Activated T-cell treated with anti-CD3 and anti-CD28 coated beads, Interleukin-2, amount 50 U/mL, for 1 hour (primary cell): ENCODE results near the gene KCNG4.
"Not testable (repeated sequence)": the region's sequence is repeated elsewhere in the genome, so short reads cannot be mapped to it uniquely, and the experiment has no call there.

ENCODE experiments used
- DNase-seq: peaks from one replicate; pipeline ENCODE4 v3.0.0-alpha.2; 2020

Gene KCNG4

GRCh38 chr16:84233748-84234147 lies 6.1 kb downstream of the KCNG4 start:
- no peak for DNase-seq

GRCh38 chr16:84232969-84233368 lies 6.8 kb downstream of the KCNG4 start:
- no peak for DNase-seq

DNA sequence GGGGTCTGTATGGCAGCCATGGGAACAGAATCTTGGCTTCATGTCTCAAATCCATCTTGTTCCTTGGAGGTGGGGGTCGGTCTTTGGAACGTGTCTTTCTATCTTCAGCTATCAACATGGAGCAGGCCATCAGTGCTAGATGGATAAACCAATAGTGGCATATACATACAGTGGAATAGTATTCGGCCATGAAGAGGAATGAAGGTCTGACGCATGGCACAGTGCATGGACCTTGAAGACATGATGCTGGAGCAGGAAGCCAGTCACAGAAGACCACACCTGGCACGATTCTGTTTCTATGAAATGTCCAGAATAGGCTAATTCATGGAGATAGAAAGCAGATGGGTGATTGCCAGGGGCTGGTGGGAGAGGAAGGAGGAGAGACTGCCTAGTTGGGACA lies 7.8 kb downstream of the KCNG4 start:
- DNase-seq = no peak

DNA sequence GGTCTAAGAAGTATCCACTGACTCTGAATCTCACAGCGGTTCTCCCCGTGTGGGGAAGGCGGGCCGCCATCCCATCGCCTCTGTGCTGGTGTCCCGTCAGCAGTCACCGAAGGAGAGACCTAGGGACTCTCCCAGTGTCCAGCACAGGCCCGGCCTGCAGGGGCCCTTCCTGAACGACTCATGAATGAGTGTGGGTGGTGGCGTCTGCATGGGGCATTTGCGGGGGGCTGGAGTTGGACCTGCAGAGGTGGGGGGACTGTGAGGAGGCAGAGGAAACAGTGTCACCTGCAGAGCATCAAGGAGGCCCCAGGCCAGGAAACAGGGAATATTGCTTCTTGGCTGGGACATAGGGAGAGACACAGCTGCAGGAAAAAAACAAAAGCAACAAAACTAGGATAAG lies 10.3 kb downstream of the KCNG4 start:
- no peak for DNase-seq

GRCh38 chr16:84228256-84228838 lies 11.5 kb downstream of the KCNG4 start:
- no peak for DNase-seq

GRCh38 chr16:84227548-84227947 lies 12.3 kb downstream of the KCNG4 start:
- no peak for DNase-seq

- no peak for DNase-seq
Observed at GRCh38 chr16:84226026-84226425, 13.8 kb downstream of the KCNG4 start.

GRCh38 chr16:84225571-84225970 lies 14.2 kb downstream of the KCNG4 start:
- DNase-seq = no peak

GRCh38 chr16:84225126-84225525 lies 14.7 kb downstream of the KCNG4 start:
- no peak for DNase-seq

DNA sequence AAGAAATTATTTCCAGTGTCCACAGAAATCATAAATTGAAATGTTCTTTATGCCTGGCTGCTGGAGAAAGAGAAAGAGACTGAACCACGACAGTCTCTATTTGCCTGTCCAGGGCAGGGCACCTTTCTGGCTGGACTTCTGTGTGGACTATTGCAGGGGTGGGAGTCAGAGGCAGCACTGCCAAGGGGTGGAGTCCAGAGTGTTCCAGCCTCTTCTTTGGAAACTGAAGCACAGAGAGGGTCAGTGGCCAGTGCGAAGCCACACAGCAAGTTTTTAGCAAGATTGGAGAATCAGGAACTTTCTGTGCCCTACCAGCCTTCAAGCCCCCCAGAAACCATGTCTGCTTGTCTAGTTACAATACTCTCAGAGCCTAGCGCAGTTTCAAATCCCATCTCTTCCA lies 15.3 kb downstream of the KCNG4 start:
- DNase-seq = no peak

DNA sequence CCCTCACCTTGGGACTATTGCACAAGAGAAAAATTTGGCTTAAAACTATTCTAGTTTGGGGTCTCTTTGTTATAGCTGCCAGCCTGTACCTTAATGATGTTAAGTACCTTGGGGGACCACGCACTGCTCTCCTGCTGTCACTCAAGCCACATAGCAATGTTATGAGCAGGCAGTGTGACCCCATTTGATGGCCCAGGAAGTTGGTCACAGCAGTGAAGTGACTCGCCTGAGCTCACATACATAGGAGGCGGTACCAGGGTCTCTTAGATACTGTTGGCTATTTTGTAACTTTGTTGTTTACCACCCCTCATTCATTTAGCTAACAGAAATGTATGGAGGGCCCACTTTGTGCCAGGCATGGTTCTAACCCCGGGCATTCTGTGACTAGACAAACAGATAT lies 16.4 kb downstream of the KCNG4 start:
- DNase-seq = no peak

GRCh38 chr16:84220851-84221250 lies 19.0 kb downstream of the KCNG4 start:
- no peak for DNase-seq

DNA sequence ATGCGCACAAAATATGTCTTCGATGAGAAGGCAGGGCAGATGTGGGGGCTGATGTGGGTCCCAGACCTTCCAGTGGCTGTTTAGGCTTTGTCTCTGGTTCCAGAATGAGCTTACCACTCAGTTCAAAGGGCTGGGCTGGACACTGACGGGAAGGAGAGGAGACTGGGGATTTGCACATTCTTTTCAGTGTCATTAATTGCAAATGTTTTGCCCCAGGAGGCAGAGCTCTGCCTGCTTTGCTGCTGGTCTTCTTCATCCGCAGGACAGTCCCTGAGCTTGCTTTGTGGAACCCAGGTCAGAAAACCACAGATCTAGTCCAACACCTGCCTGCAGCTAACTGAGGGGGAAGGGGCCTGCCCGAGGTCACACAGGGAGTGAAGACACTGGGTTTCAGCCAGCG lies 20.9 kb downstream of the KCNG4 start:
- DNase-seq = no peak

DNA sequence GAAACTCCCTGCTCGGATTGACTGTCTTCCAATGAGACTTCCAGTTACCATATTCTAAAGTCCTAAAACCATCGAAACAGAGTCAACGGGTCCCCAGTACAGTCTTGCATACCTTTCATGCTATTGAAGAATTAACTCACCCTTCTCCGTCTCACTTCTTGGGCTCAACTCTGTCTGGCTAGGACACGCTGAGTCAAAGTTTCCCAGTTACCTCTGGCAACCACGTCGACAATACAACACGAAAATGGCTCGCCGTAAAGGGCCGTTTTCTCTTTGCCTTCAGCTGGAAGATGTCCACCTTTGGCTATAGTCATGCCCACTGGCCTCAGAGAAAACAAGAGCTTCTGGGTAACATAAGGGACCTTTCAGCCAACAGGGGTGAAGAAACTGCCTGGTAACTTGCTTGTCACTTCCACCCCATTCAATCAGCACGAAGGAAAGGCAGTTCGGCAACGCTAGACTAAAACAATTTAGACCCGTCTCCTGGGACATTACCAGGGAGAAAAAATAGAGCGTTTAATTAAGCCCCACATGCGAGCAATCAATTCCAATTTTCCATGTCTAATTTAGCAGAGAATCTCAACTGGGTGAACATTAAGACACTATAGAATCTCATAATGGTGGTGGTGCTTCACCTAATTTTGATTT lies 21.5 kb downstream of the KCNG4 start:
- DNase-seq = no peak

- not testable (repeated sequence) for DNase-seq
Observed at GRCh38 chr16:84216144-84216543, 23.7 kb downstream of the KCNG4 start.

- no peak for DNase-seq
Observed at GRCh38 chr16:84215531-84215930, 24.3 kb downstream of the KCNG4 start.

DNA sequence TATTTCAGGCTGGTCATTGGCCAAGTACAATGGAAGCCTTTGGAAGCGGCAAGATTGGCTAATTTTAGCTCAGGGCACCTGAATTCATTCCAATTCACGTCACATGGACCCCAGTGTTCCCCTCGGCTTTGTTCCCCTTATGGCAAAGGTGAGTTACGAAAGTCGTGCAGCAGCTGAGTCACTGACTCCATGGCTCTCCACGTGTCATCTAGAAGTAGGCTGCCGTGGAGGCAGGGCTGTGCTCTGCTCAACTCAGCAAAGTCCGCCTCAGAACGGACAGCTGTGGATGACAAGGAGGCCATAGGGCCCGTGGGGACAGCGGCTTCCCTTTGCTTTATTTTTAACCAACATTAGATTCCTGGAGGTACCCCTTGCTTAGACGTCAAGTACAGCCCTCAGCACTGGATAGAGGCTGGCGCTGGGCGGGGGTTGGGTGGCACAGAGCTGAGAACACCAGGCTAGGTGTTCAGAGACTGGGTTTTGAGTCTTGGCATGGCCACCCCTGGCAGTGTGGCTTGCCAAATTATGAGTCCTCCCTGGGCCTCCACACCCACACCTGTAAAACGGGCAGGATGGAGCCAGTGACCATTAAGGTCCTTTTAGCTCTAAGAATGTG lies 25.3 kb downstream of the KCNG4 start:
- DNase-seq = no peak

DNA sequence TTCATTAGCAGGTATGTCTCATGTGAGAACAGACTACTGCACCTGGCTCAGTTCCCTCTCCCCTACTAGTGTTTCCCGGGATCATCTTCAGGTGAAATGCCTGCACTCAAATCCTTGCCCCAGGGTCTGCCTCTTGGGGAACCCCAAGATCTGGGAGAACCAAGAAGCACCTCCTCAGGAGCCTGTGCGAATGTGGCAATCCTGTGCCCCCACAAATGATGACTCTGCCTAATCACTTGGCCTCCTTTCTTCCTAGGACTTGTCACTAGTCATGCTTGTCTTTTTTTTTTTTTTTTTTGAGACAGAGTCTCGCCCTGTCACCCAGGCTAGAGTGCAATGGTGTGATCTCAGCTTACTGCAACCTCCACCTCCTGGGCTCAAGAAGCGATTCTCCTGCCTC lies 27.2 kb downstream of the KCNG4 start:
- no peak for DNase-seq

DNA sequence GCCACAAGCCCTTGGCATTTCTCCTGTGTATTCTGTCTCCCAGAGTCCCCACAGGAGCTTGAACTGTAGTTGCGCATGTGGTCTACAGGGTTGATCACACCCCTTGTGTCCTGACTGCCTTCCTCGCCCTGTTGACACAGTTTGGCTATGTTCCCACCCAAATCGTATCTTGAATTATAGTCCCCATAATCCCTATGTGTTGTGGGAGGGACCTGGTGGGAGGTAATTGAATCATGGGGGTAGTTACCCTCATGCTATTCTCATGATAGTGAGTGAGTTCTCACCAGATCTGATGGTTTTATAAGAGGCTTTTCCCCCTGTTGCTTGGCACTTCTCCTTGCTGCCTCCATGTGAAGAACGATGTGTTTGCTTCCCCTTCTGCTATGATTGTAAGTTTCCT lies 27.7 kb downstream of the KCNG4 start:
- DNase-seq = no peak

- no peak for DNase-seq
Observed at GRCh38 chr16:84209989-84210388, 29.8 kb downstream of the KCNG4 start.

DNA sequence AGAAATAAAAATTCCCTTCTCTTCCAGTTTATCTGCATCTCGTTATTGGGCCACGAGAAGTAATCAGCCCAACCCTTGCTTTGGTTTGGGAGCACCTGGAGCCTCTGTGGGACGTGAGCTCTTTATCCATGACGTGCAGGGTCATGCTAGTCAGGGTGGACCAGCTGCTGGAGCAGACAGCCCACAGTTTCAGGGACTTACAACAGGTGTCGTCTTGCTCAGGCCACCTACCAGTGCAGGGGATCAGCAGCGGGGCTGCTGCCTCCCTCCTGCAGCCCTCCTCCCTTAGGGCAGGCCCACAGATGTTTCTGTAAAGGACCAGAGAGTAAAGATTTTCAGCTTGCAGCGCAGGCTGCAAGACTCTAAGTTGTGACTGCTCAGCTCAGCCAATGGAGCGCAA lies 31.9 kb downstream of the KCNG4 start:
- no peak for DNase-seq

DNA sequence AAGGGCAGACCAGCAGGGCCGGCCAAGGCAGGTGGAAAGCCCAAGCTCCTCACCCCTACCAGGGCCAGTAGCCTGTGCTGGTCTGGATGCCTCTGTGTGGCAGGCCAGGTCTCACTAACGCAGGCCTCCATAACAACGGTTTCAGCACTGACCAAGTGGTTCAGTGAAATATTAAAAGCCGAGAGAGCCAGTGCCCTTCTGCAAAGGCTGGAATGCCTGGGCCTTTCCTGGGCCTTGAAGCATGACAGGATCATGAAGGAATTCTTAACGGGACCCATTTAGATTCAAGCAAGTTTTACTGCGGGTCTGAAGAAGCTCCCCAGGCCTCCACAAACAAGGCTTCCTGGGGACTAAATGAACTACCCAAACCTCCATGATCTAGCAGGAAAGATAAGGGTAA lies 32.6 kb downstream of the KCNG4 start:
- no peak for DNase-seq

DNA sequence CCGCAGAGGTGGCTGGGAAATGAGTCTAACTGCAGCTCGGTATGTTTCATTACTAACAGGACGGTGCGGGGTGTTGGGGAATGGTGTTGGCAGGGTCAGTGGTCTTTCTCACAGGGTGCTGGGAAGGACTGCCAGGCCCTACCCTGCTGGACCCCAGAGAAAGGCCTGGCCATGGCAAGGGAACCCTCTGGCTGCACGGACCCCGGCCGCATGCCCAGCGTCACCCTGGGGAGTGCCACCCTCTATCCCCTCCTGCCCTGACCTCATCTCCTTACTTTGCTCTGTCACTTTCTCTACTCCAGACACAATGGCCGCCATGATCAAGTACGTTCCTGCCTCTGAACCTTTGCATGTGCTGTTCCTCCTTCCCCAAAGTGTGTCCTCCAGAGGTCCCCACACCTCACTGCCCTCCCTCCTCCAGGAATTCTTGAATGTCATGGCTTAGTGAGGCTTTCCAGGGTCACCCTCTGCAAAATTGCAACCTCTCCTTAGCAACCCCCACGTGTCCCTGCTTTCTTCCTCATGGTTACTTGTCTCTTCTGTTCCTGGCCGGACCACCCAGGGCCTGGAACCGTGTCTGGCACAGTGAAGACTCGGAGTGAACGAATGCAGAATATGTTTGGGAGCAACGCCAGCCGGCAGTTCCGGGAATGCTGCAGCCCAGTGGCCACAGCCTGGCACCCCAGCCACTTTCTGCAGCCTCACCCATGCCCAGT lies 33.7 kb downstream of the KCNG4 start:
- no peak for DNase-seq

GRCh38 chr16:84205123-84205522 lies 34.7 kb downstream of the KCNG4 start:
- DNase-seq = not testable (repeated sequence)
